ENCODE results near the gene SEZ6.

Gene SEZ6

DNA sequence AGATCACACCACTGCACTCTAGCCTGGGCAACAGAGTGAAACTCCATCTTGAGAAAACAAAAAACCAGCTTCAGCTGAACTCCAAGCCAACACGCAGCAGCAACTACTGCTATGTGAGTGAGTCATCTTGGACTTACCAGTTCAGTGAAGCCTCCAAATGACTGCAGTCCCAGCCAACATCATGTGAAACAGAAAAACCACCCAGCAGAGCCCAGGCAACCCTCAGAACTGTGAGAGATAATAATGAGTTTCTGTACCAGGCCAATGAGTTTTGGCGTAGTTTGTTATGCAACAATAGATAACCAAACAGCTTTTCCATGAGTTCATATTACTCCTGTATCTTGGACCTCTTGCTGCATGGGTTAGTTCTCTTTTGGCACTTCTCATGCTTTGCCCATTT, 77.8 kb downstream of the SEZ6 start:
- peak; percentile 11 to 21 for DNase-seq

DNA sequence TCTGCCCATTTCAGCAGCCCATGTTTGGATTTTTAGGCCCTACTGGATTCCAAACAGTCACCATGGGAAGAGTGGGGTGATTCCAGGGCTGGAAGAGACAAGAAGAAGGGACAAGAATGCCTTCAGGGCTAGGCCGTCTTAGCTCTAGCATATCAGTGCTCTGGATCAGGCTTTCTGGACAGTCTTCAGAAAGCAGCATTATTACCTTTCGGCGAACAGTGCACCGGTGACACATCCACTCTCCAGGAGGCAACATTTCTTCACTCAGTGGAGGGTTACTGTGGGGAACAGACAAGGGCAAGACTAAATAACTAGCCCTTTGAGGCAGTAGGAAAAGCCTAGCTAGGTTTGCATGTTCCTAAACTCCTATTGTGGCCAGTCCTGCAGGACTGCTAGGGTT, 79.0 kb downstream of the SEZ6 start:
- no peak for DNase-seq

DNA sequence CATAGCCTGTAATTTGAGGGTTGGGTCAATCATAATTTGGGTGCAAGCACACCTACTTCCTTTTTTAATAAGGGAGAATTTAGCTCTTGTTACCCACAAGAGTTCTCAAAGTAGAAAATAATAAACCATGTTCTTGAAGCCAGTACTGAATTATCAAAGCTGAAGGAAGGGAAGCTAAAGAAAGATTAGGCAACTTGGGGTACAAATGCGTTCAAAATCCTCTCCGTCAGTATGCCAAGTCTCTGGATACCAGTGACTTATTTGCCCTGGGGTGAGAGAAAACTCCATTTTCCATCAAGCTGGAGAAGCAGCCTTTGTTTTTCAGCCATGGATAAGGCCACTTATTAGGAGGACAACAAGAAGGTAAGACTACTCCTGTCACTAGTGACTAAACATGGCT, 79.5 kb downstream of the SEZ6 start:
- DNase-seq, result no peak

DNA sequence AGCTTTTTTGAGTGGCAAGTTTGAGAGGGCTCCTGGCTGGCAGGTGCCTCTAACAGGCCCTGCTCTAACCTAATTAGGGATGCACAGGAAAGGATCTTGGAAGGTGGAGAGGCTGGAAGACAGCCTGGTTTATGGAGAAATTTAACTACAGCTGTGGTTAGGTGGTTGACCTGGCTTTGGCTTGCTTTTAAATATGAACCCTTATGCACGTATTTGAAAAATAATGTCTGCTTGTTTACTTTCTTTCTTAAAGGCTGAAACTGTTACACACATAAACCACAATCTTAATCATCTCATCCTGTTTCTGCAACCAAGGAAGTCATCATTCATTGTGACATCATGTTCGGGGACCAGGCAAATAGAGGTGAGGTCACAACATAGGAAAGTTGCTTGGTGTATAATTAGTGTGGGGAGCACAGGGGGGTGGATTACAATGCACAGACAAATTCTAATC, 79.9 kb downstream of the SEZ6 start:
- DNase-seq, result peak; percentile 74 to 89

DNA sequence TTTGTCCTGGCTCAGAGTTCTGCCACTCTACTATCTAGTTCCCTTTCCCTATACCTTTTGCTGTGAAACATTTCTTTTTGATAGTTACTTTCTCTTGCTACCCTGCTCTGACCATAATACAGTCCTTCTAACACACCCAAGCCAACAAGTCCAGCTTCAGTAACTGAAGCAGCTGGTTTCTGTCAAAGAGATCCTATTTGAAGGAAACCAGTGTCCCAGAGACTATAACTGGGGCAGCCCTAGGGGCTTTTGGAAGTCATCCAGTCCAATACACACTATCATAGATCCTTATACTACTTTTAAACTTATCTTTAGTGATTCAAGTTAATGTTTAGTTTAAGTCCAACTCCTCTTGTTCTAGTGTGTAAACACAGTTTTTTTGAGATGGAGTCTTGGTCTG, 85.6 kb downstream of the SEZ6 start:
- DNase-seq, result no peak

DNA sequence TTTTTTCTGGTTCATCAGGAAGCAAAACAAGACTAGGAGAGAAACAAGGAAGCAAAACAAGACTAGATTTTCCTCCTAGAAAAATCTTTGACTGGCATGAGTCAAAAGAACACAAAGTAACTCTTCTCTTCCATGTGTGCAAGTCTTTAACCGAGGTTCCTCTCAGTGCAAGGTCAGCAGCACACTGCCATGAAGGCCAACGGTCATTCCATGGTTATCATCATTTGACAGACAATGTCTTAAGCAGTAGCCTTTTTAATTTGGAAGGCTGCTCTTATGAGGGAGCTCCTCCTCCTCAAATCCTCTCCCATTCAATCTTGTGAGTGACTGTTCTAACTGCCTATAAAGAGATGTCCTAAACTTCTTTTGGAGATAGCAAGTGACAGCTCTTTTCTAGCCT, 87.5 kb downstream of the SEZ6 start:
- DNase-seq, result no peak

DNA sequence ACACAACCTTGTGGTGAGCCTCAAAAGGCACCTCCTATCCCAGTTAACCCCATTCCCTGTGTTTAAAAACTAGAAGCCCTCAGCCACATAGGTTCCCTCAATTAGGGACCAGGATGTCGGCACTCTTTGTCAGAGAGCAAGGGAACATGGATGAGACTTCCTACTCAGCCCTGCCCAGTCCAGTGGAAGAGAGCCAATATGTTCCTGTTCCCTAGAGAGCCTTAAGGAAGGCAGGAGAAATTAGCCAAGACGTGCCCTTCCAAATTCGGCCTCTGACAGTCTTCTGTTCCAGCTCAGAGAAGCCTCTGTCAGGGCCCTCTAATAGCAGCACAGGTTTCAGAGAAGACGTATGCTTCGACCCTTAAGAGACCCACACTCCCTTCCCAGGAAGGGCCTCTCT, 88.4 kb downstream of the SEZ6 start:
- no peak for DNase-seq

DNA sequence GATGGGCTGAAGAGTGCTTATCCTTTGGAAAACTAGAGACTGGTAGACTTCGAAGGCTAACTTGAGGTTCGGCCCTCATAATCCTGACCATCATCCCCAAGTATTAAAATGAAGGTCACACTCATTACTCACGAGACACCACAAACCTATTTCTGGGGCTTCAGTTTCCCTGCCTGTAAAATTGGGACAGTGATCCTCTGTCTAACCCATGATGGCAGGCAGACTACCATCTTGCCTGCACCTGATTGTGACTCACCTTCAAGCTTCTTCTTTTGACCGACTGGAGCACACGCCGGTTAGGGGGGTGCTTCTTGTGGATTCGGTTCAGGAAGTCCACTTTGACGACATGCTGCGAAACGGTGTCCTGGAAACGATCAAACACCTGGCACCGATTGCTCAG, 88.8 kb downstream of the SEZ6 start:
- DNase-seq, result no peak

DNA sequence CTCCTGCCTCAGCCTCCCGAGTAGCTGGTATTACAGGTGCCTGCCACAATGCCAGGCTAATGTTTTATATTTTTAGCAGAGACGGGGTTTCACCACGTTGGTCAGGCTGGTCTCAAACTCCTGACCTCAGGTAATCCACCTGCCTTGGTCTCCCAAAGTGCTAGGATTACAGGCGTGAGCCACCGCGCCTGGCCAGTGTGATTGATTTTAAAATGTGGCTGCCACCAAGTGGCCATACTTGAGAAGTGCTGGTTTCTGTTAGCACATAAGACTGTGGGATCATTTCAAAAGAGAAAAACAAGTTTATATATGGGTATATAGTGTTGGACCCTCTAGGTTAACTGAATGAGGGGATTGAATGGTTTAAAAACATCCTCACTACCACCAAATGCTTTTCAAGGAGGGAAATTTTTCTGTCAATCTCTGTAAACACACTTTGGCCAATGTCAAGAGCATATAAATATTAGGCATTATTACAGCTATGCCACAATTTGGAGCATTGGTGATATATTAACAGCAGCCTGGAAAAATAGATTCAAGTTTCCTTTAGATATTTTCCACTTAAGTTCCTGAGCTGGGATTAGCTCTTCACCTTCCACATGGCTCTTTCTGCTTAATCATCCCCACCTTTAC, 89.4 kb downstream of the SEZ6 start:
- peak; percentile 42 to 69 for DNase-seq

DNA sequence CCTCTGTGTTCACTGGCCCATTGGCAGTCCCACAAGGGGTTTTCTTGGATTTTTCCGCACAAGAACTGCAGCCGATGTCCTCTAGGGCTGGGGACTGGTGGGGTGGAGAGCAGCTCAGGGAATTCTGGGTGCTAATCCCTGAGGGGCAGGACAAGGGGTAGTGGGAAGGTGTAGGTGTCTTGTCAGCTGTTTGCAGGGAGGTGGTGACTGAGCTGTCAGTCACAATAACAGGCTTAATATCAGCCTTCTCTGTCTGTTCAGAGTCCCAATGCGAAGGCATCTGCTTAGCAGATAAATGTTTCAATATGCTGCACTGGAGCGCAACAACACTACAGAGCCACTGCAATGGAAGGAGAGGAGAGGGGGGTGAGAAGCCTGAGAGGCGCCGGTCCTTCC, 92.9 kb downstream of the SEZ6 start:
- no peak for DNase-seq

DNA sequence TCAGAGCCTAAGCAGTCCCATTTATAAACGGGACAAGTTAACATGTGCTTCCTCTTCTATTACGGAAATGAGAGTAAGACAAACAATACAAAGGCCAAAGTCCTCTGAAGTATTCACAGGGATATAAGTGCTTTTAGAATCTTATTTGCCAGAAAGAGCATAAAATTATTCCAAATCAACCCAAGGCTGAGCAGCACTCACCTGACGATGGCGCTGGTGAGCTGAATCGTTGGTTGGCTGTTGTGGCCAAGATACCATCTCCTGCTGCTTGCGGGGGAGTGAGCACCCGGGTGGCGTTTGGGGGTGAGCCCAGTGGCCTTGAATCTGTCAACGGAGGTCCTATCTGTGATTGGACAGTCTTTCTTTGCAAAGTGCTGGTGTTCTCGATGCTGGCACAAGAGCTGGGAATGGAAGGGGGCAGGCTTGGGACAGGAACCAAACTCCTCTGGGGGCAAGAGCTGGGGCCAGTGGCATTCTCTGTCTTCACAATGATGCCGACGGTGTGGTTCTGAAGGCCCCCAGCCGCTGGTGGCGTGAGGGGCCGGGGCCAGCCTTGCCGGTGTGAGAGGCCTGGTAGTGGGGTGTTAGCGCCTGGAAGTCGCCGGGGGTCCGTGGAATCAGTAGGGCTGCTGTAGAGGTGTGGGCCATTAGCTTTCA, 93.4 kb downstream of the SEZ6 start:
- peak in 1 of 2 donors; percentile 20 for DNase-seq

DNA sequence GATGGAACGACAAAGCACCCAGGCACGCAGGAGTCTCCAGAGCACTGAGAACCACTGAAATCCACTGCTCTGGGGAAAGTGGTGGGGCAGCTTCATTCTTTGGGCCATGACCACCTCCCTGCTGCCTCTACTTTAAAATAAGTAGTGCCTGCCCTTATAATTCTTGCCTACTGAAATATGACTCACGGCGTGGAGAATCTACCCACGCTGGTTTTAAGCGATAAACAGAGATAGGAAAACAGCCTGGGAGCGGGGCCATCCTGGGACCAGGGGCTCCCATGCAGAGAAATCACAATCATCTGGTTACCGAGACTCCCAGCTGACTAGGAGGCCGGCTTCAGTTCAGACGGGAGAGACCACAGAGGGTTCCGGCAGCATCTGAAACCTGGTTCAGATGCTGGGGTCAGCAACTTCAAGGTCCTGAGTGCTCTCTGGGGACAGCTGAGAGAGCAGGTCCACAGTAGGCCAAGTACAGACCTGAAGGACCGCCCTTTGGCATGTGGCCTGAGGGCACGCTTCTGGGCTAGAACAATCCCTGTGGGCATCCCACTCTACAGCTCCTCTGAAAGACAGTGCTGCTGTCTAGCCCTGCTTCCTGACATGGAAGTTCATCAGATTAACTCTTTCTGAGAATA, 94.3 kb downstream of the SEZ6 start:
- no peak for DNase-seq

DNA sequence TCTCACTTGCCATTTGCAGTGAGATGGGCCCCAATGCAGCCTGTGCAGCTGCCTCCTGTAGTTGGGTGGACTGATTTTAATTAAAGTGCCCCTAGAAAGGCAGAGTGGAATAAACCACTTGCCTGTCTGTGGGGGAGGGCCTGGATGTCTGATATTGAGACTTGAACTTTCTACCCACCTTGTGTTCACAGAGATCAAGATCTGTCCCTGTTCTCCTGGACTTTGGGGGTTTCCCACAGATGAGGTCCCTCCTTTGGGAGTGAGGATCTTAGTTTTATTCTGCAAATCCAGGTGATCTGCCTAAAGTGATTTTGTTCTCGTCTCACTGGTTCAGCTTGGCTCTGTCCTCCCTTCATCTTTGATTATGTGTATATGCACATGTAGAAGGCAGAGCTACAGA, 95.3 kb downstream of the SEZ6 start:
- DNase-seq, result no peak

DNA sequence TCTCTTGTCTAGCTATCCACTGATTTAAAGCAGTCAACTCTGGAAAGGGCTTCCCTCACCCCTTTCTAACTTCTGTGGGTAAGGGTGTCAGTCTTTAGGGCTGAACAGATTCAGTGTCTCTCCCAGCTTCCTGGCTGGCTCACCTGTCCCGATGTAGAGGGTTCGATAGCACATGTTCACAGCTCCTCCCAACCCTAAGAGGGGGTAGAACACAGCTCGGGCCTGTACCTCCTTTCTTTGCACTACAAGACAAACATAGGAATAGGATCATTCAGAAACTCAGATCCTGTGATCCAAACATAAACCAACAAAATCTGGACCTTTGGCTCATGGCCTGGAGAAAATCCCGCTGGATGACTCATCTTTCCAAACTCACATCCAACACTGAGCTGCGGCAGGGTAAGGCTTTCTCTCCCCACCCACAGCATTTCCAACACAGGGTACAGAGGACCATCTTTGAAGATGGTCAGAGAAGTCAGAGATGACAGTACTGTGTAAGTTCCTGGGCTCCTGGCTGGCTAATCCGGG, 97.1 kb downstream of the SEZ6 start:
- no peak for DNase-seq

DNA sequence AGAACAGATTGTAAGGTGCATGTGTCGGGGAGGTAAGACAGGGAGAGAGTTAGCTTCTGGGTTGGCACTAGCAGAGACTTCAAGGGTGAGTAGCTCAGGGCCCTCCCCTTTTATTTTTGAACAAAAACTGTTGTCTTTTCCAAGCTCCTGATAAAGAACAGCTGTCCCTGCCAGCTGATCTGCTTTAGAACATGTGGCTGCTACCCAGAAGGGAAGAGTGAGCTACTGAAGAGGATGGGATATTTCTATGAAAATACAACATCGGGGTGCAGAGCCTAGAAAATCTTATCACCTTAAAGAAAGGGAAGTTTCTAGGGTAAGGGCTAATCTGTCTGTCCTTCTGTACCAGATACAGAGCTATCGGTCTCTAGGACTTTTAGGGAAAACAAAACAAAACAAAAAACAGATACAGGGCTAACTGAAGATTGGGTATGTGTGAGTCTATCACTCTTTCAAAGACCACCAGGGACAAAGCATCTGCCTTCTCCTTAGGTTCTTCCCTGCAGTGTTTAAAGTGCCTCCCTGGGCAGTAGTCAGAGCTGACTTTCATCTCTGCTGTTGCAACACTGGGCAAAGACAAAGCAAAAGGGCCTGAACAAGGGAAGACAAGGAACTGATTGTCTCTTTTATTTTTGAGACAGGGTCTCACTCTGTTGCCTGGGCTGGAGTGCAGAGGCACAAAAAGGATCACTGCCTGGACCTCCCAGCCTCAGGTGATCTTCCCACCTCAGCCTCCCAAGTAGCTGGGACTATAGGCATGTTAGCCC, 97.9 kb downstream of the SEZ6 start:
- no peak for DNase-seq

DNA sequence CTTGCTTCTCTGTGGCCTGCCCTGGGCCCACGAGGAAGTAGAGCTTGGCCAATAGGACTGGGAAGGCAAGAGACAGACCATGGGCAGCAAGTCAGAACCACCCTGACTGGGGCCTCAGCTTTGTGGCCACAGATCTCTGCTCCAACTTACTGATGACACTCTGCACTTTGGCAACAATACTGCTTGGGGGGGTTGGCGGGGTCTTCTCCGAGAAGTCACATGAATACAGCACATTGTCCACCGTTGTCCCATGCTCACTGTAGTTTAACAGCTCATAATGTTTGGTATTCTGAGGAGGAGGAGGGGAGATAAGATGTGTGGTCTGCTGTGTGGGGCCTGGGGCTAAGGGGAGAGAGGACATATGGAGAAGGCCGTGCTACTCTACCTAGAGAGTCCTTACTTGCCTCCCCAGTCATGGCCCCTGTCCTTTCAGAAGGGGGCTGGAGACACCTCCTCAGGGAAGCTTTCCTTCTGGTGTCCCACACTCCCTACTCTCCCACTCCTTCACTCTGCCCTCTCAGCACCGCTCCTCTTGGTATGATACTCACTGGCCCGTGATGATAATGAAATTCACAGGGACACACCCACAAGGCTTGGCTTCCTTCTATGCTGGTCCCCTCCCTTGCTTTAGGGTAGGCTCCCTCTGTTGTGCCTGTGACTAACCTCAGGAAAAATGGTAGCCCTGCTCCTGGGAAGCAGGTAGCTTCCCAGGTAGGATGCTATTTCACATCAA, 99.0 kb downstream of the SEZ6 start:
- no peak for DNase-seq

DNA sequence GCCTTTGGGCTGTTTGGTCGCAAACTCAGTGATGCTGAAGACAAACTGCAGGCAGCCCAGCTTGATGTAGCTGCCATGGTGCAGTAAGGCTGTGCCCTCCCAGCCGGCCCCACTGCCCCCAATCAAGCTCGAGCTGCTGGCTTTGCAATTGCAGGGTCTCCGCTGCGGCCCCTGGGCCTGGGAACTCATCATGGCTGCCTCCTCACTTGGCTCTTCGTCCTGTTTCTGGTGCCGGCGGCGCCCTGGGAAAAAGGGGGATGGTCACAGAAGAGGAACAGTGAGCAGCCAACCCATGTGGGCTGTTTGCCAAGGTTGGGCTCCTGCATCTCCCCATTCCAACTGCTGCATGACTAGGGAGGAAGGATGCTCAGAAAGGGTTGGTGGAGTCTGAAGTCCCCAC, 99.6 kb downstream of the SEZ6 start:
- DNase-seq, result no peak

Data from CD4-positive, alpha-beta T cell treated with Interferon alpha-2 for 1 hour (primary cell).